OCI-LY1 (cell line): ENCODE measurements around the gene OR51F2.
"Not testable (repeated sequence)": the region's sequence is repeated elsewhere in the genome, so short reads cannot be mapped to it uniquely, and the experiment has no call there.

Source experiments
- H2AFZ ChIP-seq: fragments of 200-600 bp; sonication (generic), shearing (Covaris generic); 2 replicates; pipeline ENCODE4 v1.6.0; 2014; ENCODE audit warnings: antibody characterized with exemption, mild to moderate bottlenecking, low read length
- H3F3A ChIP-seq: fragments of 200-600 bp; sonication (generic), shearing (Covaris generic); 2 replicates; pipeline ENCODE4 v1.6.0; 2014; ENCODE audit warnings: mild to moderate bottlenecking, antibody characterized with exemption, low read length, moderate library complexity; ENCODE audit not compliant: insufficient read depth
- H3K27ac ChIP-seq: fragments of 200-600 bp; sonication (generic); 2 replicates; pipeline ENCODE4 v1.5.1; 2014; ENCODE audit warnings: low read length, mixed run types, mild to moderate bottlenecking, low read depth; ENCODE audit not compliant: poor library complexity, severe bottlenecking
- H3K27me3 ChIP-seq: fragments of 200-600 bp; sonication (generic); 2 replicates; pipeline ENCODE4 v1.6.0; 2014; ENCODE audit warnings: antibody characterized with exemption, mild to moderate bottlenecking, low read length, moderate library complexity; ENCODE audit not compliant: insufficient read depth
- H3K36me3 ChIP-seq: fragments of 200-600 bp; sonication (generic); 2 replicates; pipeline ENCODE4 v1.6.1; 2014; ENCODE audit warnings: mild to moderate bottlenecking, antibody characterized with exemption, low read length, moderate library complexity, mixed read lengths; ENCODE audit not compliant: insufficient read depth
- H3K4me1 ChIP-seq: fragments of 200-600 bp; sonication (generic); 2 replicates; pipeline ENCODE4 v1.5.1; 2014; ENCODE audit warnings: mild to moderate bottlenecking, low read length, moderate library complexity; ENCODE audit not compliant: insufficient read depth, severe bottlenecking
- H3K4me2 ChIP-seq: fragments of 200-600 bp; sonication (generic), shearing (Covaris generic); 2 replicates; pipeline ENCODE4 v1.6.1; 2014; ENCODE audit warnings: low read length
- H3K4me3 ChIP-seq: fragments of 200-600 bp; sonication (generic); 2 replicates; pipeline ENCODE4 v1.5.1; 2014; ENCODE audit warnings: low read length, low read depth, mild to moderate bottlenecking, mixed read lengths; ENCODE audit not compliant: poor library complexity, severe bottlenecking
- H3K79me2 ChIP-seq: fragments of 200-600 bp; shearing (Covaris generic); 2 replicates; pipeline ENCODE4 v1.6.1; 2016; ENCODE audit warnings: mixed run types, low read length, mixed read lengths; ENCODE audit not compliant: insufficient read depth
- H3K9ac ChIP-seq: fragments of 200-600 bp; sonication (generic), shearing (Covaris generic); 2 replicates; pipeline ENCODE4 v1.6.1; 2014; ENCODE audit warnings: mild to moderate bottlenecking, low read length, mixed read lengths
- H3K9me2 ChIP-seq: fragments of 200-600 bp; sonication (generic), shearing (Covaris generic); 2 replicates; pipeline ENCODE4 v1.6.1; 2014; ENCODE audit warnings: low read depth, mild to moderate bottlenecking, low read length, mixed read lengths
- H3K9me3 ChIP-seq: fragments of 200-600 bp; shearing (Covaris generic); 2 replicates; pipeline ENCODE4 v1.6.1; 2014; ENCODE audit warnings: low read length, mixed read lengths
- H4K20me1 ChIP-seq: fragments of 200-600 bp; sonication (generic), shearing (Covaris generic); 2 replicates; pipeline ENCODE4 v1.6.0; 2016; ENCODE audit warnings: mild to moderate bottlenecking, low read length; ENCODE audit not compliant: insufficient read depth
- EZH2 ChIP-seq: fragments of 200-600 bp; sonication (generic), shearing (Covaris generic); IDR thresholded peaks from 2 replicates; pipeline ENCODE4 v1.8.0; 2017; ENCODE audit warnings: borderline replicate concordance, mixed run types, mild to moderate bottlenecking, antibody characterized with exemption, low read length, moderate library complexity, mixed read lengths
- TF ChIP-seq, protein P1 (sequence below): fragments of 200-600 bp; sonication (generic), shearing (Covaris generic); IDR thresholded peaks from 2 replicates; pipeline ENCODE4 v1.5.1; 2017; ENCODE audit warnings: mild to moderate bottlenecking, antibody characterized with exemption, low read length, moderate library complexity, mixed read lengths

OR51F2 gene

GRCh38 chr11:4848908-4849532 lies 27.9 kb downstream of the OR51F2 start, which contains the start of gene OR51S1:
Gene OR51S1, minus strand, starts transcription at chr11:4849208. Its CDS starts 0 bp downstream, at chr11:4849208.
- no peaks in the 10 kb centered on the region for H3K9me2 ChIP-seq
- no peak within 1 kb of the TSS for H3K4me2 ChIP-seq
- no peaks in the 10 kb centered on the region for H4K20me1 ChIP-seq

GRCh38 chr11:4851033-4851432 lies 29.9 kb downstream of the OR51F2 start:
- no peak overlapping the region for H2AFZ ChIP-seq
- no peaks in the 10 kb centered on the region for H3K36me3 ChIP-seq
- no peak overlapping the region for H3K4me3 ChIP-seq
- no peaks in the 10 kb centered on the region for H4K20me1 ChIP-seq
- H3K27ac ChIP-seq, result no peak overlapping the region
- H3K27me3 ChIP-seq, result no peaks in the 10 kb centered on the region
- no peaks in the 10 kb centered on the region for H3K9me2 ChIP-seq
- H3K4me1 ChIP-seq, result no peaks in the 10 kb centered on the region
- H3F3A ChIP-seq, result no peaks in the 10 kb centered on the region
- no peak overlapping the region for H3K4me2 ChIP-seq
- no peaks in the 10 kb centered on the region for H3K9me3 ChIP-seq
- H3K9ac ChIP-seq, result no peak overlapping the region
- H3K79me2 ChIP-seq, result no peaks in the 10 kb centered on the region
- TF ChIP-seq, protein P1, sequence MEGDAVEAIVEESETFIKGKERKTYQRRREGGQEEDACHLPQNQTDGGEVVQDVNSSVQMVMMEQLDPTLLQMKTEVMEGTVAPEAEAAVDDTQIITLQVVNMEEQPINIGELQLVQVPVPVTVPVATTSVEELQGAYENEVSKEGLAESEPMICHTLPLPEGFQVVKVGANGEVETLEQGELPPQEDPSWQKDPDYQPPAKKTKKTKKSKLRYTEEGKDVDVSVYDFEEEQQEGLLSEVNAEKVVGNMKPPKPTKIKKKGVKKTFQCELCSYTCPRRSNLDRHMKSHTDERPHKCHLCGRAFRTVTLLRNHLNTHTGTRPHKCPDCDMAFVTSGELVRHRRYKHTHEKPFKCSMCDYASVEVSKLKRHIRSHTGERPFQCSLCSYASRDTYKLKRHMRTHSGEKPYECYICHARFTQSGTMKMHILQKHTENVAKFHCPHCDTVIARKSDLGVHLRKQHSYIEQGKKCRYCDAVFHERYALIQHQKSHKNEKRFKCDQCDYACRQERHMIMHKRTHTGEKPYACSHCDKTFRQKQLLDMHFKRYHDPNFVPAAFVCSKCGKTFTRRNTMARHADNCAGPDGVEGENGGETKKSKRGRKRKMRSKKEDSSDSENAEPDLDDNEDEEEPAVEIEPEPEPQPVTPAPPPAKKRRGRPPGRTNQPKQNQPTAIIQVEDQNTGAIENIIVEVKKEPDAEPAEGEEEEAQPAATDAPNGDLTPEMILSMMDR, result no peak
- TF ChIP-seq EZH2, result no peak

More at GRCh38 chr11:4848908-4849532, 27.9 kb downstream of the OR51F2 start, which contains the start of gene OR51S1:
- no peak within 1 kb of the TSS for H3K9ac ChIP-seq
- H3K9me3 ChIP-seq, result no peaks in the 10 kb centered on the region
- no peak within 1 kb of the TSS for H3K4me3 ChIP-seq
- no peaks in the 10 kb centered on the region for H3K4me1 ChIP-seq
- H3K27me3 ChIP-seq, result no peaks in the 10 kb centered on the region
- H3F3A ChIP-seq, result no peaks in the 10 kb centered on the region
- H3K79me2 ChIP-seq, result no peaks in the 10 kb centered on the region
- no peak within 1 kb of the TSS for H3K27ac ChIP-seq
- TF ChIP-seq, protein P1, result no peak
- TF ChIP-seq EZH2, result no peak
- H3K36me3 ChIP-seq, result no peaks in the 10 kb centered on the region
- H2AFZ ChIP-seq, result no peak within 1 kb of the TSS

- H3K9ac ChIP-seq, H3K36me3 ChIP-seq, H3K79me2 ChIP-seq: not testable (repeated sequence)
Observed at GRCh38 chr11:4854286-4854685, 33.2 kb downstream of the OR51F2 start.

More at GRCh38 chr11:4854286-4854685, 33.2 kb downstream of the OR51F2 start:
- H3K4me1 ChIP-seq, H3K9me3 ChIP-seq, H2AFZ ChIP-seq, H3K27me3 ChIP-seq, H3K9me2 ChIP-seq, H3K4me2 ChIP-seq, H4K20me1 ChIP-seq, H3F3A ChIP-seq, H3K27ac ChIP-seq, H3K4me3 ChIP-seq: not testable (repeated sequence)
